H9 (cell line): Measurements from ENCODE around the gene EFCAB6. TPM values are rescaled to one million over a fixed set of nuclear protein-coding genes. Genes with fewer than 3 reads are reported as not detected.

Experiments used
- DNase-seq: peaks from one replicate; pipeline ENCODE4 v3.0.0-alpha.2; 2017
- H2AFZ ChIP-seq: one replicate; pipeline ENCODE4 v1.6.1; 2013; ENCODE audit warnings: mild to moderate bottlenecking, low read length, control low read depth, moderate library complexity
- H2AK5ac ChIP-seq: 2 replicates; pipeline ENCODE4 v1.6.1; 2013; ENCODE audit warnings: low read length, control low read depth, mixed read lengths; ENCODE audit not compliant: insufficient read length
- H2BK120ac ChIP-seq: one replicate; pipeline ENCODE4 v1.6.1; 2013; ENCODE audit warnings: low read depth, mild to moderate bottlenecking, low read length, control low read depth, inconsistent platforms; ENCODE audit not compliant: poor library complexity, severe bottlenecking
- H2BK12ac ChIP-seq: 2 replicates; pipeline ENCODE4 v1.6.1; 2013; ENCODE audit warnings: low read length, control low read depth, mixed read lengths, low read depth; ENCODE audit not compliant: insufficient read length
- H2BK15ac ChIP-seq: 2 replicates; pipeline ENCODE4 v1.6.1; 2013; ENCODE audit warnings: low read depth, low read length, control low read depth
- H2BK20ac ChIP-seq: one replicate; pipeline ENCODE4 v1.6.1; 2013; ENCODE audit warnings: low read depth, mild to moderate bottlenecking, low read length, control low read depth, inconsistent platforms; ENCODE audit not compliant: poor library complexity, severe bottlenecking
- H2BK5ac ChIP-seq: 2 replicates; pipeline ENCODE4 v1.6.1; 2013; ENCODE audit warnings: low read length, control low read depth, mixed read lengths; ENCODE audit not compliant: insufficient read length
- H3K14ac ChIP-seq: 2 replicates; pipeline ENCODE4 v1.6.1; 2013; ENCODE audit warnings: low read length, control low read depth; ENCODE audit not compliant: insufficient read depth
- H3K18ac ChIP-seq: 2 replicates; pipeline ENCODE4 v1.6.1; 2013; ENCODE audit warnings: low read depth, mild to moderate bottlenecking, mixed read lengths, low read length, control low read depth; ENCODE audit not compliant: insufficient read length
- H3K23ac ChIP-seq: 2 replicates; pipeline ENCODE4 v1.6.1; 2013; ENCODE audit warnings: low read length, control low read depth, mixed read lengths, low read depth; ENCODE audit not compliant: insufficient read length
- H3K23me2 ChIP-seq: 2 replicates; pipeline ENCODE4 v1.6.1; 2013; ENCODE audit warnings: low read depth, mild to moderate bottlenecking, mixed read lengths, low read length, control low read depth; ENCODE audit not compliant: insufficient read length, poor library complexity, severe bottlenecking
- H3K27ac ChIP-seq: 2 replicates; pipeline ENCODE4 v1.5.1; 2013; ENCODE audit warnings: low read length, control low read depth, mixed read lengths, low read depth; ENCODE audit not compliant: insufficient read length
- H3K27me3 ChIP-seq: 2 replicates; pipeline ENCODE4 v1.6.1; 2013; ENCODE audit warnings: low read length, control low read depth, inconsistent platforms; ENCODE audit not compliant: insufficient read depth
- H3K4ac ChIP-seq: 2 replicates; pipeline ENCODE4 v1.6.1; 2013; ENCODE audit warnings: low read depth, mild to moderate bottlenecking, control low read depth, inconsistent platforms, low read length, moderate library complexity
- H3K4me1 ChIP-seq: 2 replicates; pipeline ENCODE4 v1.6.1; 2013; ENCODE audit warnings: low read length, control low read depth, inconsistent platforms; ENCODE audit not compliant: insufficient read depth
- H3K4me2 ChIP-seq: 2 replicates; pipeline ENCODE4 v1.6.1; 2013; ENCODE audit warnings: low read length, control low read depth, mixed read lengths; ENCODE audit not compliant: insufficient read length, insufficient read depth
- H3K56ac ChIP-seq: 2 replicates; pipeline ENCODE4 v1.6.1; 2013; ENCODE audit warnings: low read depth, mild to moderate bottlenecking, mixed read lengths, low read length, control low read depth; ENCODE audit not compliant: insufficient read length
- H3K79me1 ChIP-seq: 2 replicates; pipeline ENCODE4 v1.6.1; 2013; ENCODE audit warnings: low read depth, mild to moderate bottlenecking, moderate library complexity, low read length, control low read depth, inconsistent platforms; ENCODE audit not compliant: insufficient read depth, poor library complexity, severe bottlenecking
- H3K79me2 ChIP-seq: 2 replicates; pipeline ENCODE4 v1.6.1; 2013; ENCODE audit warnings: low read length, control low read depth, inconsistent platforms; ENCODE audit not compliant: insufficient read depth
- H3K9ac ChIP-seq: 2 replicates; pipeline ENCODE4 v1.6.1; 2013; ENCODE audit warnings: low read length, control low read depth, mixed read lengths; ENCODE audit not compliant: insufficient read length; ENCODE audit errors: extremely low read depth
- H3K9me3 ChIP-seq: one replicate; pipeline ENCODE4 v1.6.1; 2013; ENCODE audit warnings: low read depth, low read length, inconsistent platforms; ENCODE audit not compliant: control insufficient read depth
- H3T11ph ChIP-seq: one replicate; pipeline ENCODE4 v1.6.1; 2013; ENCODE audit warnings: mild to moderate bottlenecking, low read length, control low read depth, inconsistent platforms
- H4K20me1 ChIP-seq: one replicate; pipeline ENCODE4 v1.6.1; 2013; ENCODE audit not compliant: control insufficient read depth, insufficient read length, insufficient read depth
- H4K5ac ChIP-seq: 2 replicates; pipeline ENCODE4 v1.6.1; 2013; ENCODE audit warnings: low read depth, mild to moderate bottlenecking, mixed read lengths, low read length, control low read depth; ENCODE audit not compliant: insufficient read length
- H4K8ac ChIP-seq: replicated peaks from 2 replicates; pipeline ENCODE4 v1.6.1; 2013; ENCODE audit warnings: low read length, control low read depth, mixed read lengths, low read depth; ENCODE audit not compliant: insufficient read length
- H4K91ac ChIP-seq: 2 replicates; pipeline ENCODE4 v1.6.1; 2013; ENCODE audit warnings: low read depth, mild to moderate bottlenecking, moderate library complexity, mixed read lengths, low read length, control low read depth; ENCODE audit not compliant: insufficient read length
- H3K27ac Mint-ChIP-seq, 3 experiments: 2 replicates in 2 of 3; 3 replicates in 1 of 3; pipeline ENCODE4 v1.8.0; 2020 to 2021; ENCODE audit warnings: mixed read lengths in 3 of 3, mild to moderate bottlenecking in 1 of 3, moderate library complexity in 1 of 3
- H3K27me3 Mint-ChIP-seq: 2 replicates; pipeline ENCODE4 v1.8.0; 2021; ENCODE audit warnings: low read depth, mild to moderate bottlenecking, moderate library complexity, mixed read lengths
- H3K36me3 Mint-ChIP-seq, 3 experiments: 2 replicates in 2 of 3; 3 replicates in 1 of 3; pipeline ENCODE4 v1.8.0; 2020 to 2021; ENCODE audit warnings: low read depth in 3 of 3, mixed read lengths in 3 of 3; ENCODE audit not compliant: insufficient read depth in 1 of 3
- H3K4me1 Mint-ChIP-seq, 2 experiments: 2 replicates each; pipeline ENCODE4 v1.8.0; 2020; ENCODE audit warnings: mixed read lengths in 2 of 2
- H3K4me3 Mint-ChIP-seq, 2 experiments: 2 replicates in 1 of 2; 3 replicates in 1 of 2; pipeline ENCODE4 v1.8.0; 2020 to 2021; ENCODE audit warnings: mild to moderate bottlenecking in 2 of 2, mixed read lengths in 2 of 2, moderate library complexity in 1 of 2
- H3K9me3 Mint-ChIP-seq, 2 experiments: 2 replicates in 1 of 2; 3 replicates in 1 of 2; pipeline ENCODE4 v1.8.0; 2020; ENCODE audit warnings: mild to moderate bottlenecking in 2 of 2, mixed read lengths in 2 of 2, moderate library complexity in 1 of 2
- CTCF ChIP-seq: fragments of 200-600 bp; sonication (generic); conservative IDR thresholded peaks from 3 replicates; pipeline ENCODE4 v1.8.0; 2021; ENCODE audit warnings: antibody characterized with exemption, mild to moderate bottlenecking
- WGBS: extraction: QIAGEN DNeasy Blood & Tissue Kit; methylation state at CpG from one replicate; pipeline ENCODE4 v1.1.7; 2013; ENCODE audit warnings: missing lambda C conversion rate, low lambda C conversion rate, mixed read lengths; ENCODE audit not compliant: insufficient read length; ENCODE audit errors: extremely low coverage; 5-methylcytosine and 5-hydroxymethylcytosine counted together
- total RNA-seq: library from RNA; stranded (reverse); gene quantifications from 2 replicates; pipeline ENCODE4 v1.2.1, GENCODE V29; 2021

The EFCAB6 gene
- total RNA-seq, 1 experiment from 2014 or later, result 0.31 TPM

- H3K27ac ChIP-seq, result no peak overlapping the region
- 100% methylated on average over 1 of the region's 19 CpGs for WGBS
- H3K4me1 Mint-ChIP-seq, result peaks cover 48% of the 10 kb centered on the region in 2 experiments
- H3K18ac ChIP-seq, result no peak overlapping the region
- no peaks in the 10 kb centered on the region for H3K27me3 ChIP-seq
- no peak overlapping the region for H2BK120ac ChIP-seq
- peak overlapping the region in 1 of 2 experiments; percentile 6; a peak in 2 of 5 replicates for H3K4me3 Mint-ChIP-seq
- H3K9ac ChIP-seq, result no peak overlapping the region
- H3K9me3 ChIP-seq, result no peaks in the 10 kb centered on the region
- no peak overlapping the region for H4K5ac ChIP-seq
- H3K4ac ChIP-seq, result no peak overlapping the region
- H3K23ac ChIP-seq, result no peak overlapping the region
- H3T11ph ChIP-seq, result no peak overlapping the region
- H3K36me3 Mint-ChIP-seq, result peaks cover 9 to 26% (median 12%) of the 10 kb centered on the region in 3 experiments
- no peak overlapping the region for H2BK15ac ChIP-seq
- H3K14ac ChIP-seq, result no peak overlapping the region
- H2AFZ ChIP-seq, result no peak overlapping the region
- H4K91ac ChIP-seq, result no peak overlapping the region
- H3K79me2 ChIP-seq, result peaks cover 17% of the 10 kb centered on the region; the same call in 1 of the 2 replicates
- no peak overlapping the region for H3K56ac ChIP-seq
- H4K8ac ChIP-seq, result no peak overlapping the region
- no peak overlapping the region for H2BK20ac ChIP-seq
- peaks cover 3% of the 10 kb centered on the region for H4K20me1 ChIP-seq
- H3K27ac Mint-ChIP-seq, result peak overlapping the region in 2 of 3 experiments; percentile 22 to 42; a peak in 4 of 7 replicates
- H3K9me3 Mint-ChIP-seq, result peaks cover 13 to 15% of the 10 kb centered on the region in 2 experiments
- H3K4me1 ChIP-seq, result peaks cover 5% of the 10 kb centered on the region; the same call in 1 of the 2 replicates
- DNase-seq, result peak; percentile 22
- no peaks in the 10 kb centered on the region for H3K27me3 Mint-ChIP-seq
- no peak overlapping the region for H2AK5ac ChIP-seq
- no peak overlapping the region for H2BK12ac ChIP-seq
- H3K79me1 ChIP-seq, result no peaks in the 10 kb centered on the region
- no peak for TF ChIP-seq CTCF
- no peak overlapping the region for H3K4me2 ChIP-seq
- H2BK5ac ChIP-seq, result no peak overlapping the region
- no peaks in the 10 kb centered on the region for H3K23me2 ChIP-seq
Observed at GRCh38 chr22:43852573-43853327, 40.6 kb upstream of the EFCAB6 start.
